Erythroblast (primary cell): ENCODE measurements around the gene SSBP4.

Experiments used
- GATA1 ChIP-seq: IDR thresholded peaks from 2 replicates; pipeline ENCODE4 v1.6.1; 2011; ENCODE audit warnings: low read depth, mild to moderate bottlenecking, control low read depth, low read length, moderate library complexity
- POLR2A ChIP-seq: IDR thresholded peaks from 2 replicates; pipeline ENCODE4 v1.6.1; 2011; ENCODE audit warnings: mild to moderate bottlenecking, low read length

GRCh38 chr19:18473003-18473705 is 54.0 kb downstream of the SSBP4 start:
- TF ChIP-seq POLR2A, result no peak
- TF ChIP-seq GATA1, result no peak
